Measurements from ENCODE around the gene RAB7A. TPM values are rescaled to one million over a fixed set of nuclear protein-coding genes. Genes with fewer than 3 reads are reported as not detected.
"Not testable (repeated sequence)": the region's sequence is repeated elsewhere in the genome, so short reads cannot be mapped to it uniquely, and the experiment has no call there.

The RAB7A gene
- total RNA-seq, 1 experiment from 2014 or later = 258 TPM

DNA sequence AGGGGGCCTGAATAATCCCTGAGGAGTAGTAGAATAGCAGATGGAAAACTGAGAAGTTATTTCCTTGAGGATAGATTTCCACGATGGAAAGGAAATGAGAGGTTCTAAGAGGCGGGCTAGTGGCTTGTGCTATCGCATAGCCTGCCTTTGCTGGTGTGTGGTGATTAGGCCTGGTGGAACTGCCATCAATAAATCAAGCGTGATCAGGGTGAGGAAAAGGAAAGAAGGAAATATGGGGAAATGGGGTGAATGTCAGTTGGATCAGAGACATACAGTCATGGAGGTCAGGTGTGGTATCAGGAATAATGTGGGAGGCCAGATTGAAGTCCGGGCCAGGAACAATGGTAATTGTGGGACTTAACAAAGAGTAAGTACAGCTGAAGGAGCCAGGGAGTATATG, 104.8 kb downstream of the RAB7A start:
- CTCF ChIA-PET = interaction anchor here (0.7 kb wide), 1 partner anchor 150 kb away, joined by 3 read pairs; no protein-coding TSS in a partner anchor
- H3K9me3 ChIP-seq (ENCODE audit: low read depth, low read length, poor library complexity, severe bottlenecking); H3K27me3 ChIP-seq (replicated peaks; ENCODE audit: insufficient read depth, low read depth, low read length, poor library complexity); H3K4me1 ChIP-seq (ENCODE audit: insufficient read depth, low read length, poor library complexity, severe bottlenecking); H3K27ac ChIP-seq (ENCODE audit: low read depth, low read length, poor library complexity, severe bottlenecking); H3K36me3 ChIP-seq (ENCODE audit: insufficient read depth, low read length, poor library complexity, severe bottlenecking); H3K4me3 ChIP-seq (ENCODE audit: low read depth, low read length, poor library complexity, severe bottlenecking); BruUV-seq (replicated peaks); POLR2A ChIA-PET (ENCODE audit: low non-redundant PET); intact Hi-C loops (cut with micrococcal nuclease; ENCODE audit: unreplicated experiment); DNase-seq (ENCODE audit: low spot score): not testable (repeated sequence)

DNA sequence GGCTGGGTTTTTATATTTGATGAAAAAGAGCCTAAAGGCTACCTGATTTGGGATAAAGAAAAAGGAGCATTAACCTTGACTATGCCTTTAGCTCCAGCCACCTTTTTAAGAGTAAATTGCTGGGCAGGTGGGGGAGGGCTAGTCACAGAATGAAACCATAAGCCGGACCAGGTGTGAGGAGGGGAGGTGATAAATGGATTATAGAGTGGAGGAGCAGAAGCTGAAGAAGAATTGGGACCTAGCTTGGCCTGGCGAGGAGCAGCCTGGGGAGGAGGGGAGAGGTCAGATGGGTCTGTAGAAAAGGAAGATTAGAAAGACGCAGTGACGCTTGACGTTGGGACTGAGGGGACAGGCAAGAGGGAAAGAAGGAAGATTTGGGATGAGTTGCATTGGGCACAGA, 107.0 kb downstream of the RAB7A start:
- BruUV-seq (replicated peaks); H3K27ac ChIP-seq (ENCODE audit: low read depth, low read length, poor library complexity, severe bottlenecking); DNase-seq (ENCODE audit: low spot score); H3K36me3 ChIP-seq (ENCODE audit: insufficient read depth, low read length, poor library complexity, severe bottlenecking); POLR2A ChIA-PET (ENCODE audit: low non-redundant PET); CTCF ChIA-PET; intact Hi-C loops (cut with micrococcal nuclease; ENCODE audit: unreplicated experiment); H3K4me3 ChIP-seq (ENCODE audit: low read depth, low read length, poor library complexity, severe bottlenecking); H3K9me3 ChIP-seq (ENCODE audit: low read depth, low read length, poor library complexity, severe bottlenecking); H3K27me3 ChIP-seq (replicated peaks; ENCODE audit: insufficient read depth, low read depth, low read length, poor library complexity); H3K4me1 ChIP-seq (ENCODE audit: insufficient read depth, low read length, poor library complexity, severe bottlenecking): not testable (repeated sequence)

DNA sequence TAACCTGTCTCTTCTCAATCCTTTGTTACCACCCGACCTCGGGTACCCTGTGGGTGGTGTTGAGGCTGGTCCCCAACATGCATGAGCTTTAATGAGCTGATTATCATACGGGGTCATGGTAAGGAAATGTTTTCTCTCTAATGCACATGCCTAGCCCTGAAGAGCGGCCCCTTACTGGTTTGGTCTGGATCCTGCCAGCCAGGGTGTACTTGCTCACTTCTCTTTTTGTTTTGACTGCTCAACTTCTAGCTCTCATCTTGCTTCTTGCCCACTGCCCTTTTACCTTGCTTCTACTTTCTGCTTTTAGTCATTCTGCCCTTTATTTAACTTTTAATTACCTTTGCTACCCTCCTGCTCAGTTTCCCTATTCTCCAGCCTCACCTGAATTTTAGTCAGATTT, 109.1 kb downstream of the RAB7A start:
- no peak overlapping the region for H3K4me3 ChIP-seq (ENCODE audit: low read depth, low read length, poor library complexity, severe bottlenecking)
- H3K27me3 ChIP-seq (replicated peaks; ENCODE audit: insufficient read depth, low read depth, low read length, poor library complexity) = no peaks in the 10 kb centered on the region
- no peaks in the 10 kb centered on the region for H3K4me1 ChIP-seq (ENCODE audit: insufficient read depth, low read length, poor library complexity, severe bottlenecking)
- no peak overlapping the region for H3K27ac ChIP-seq (ENCODE audit: low read depth, low read length, poor library complexity, severe bottlenecking)
- no TSS peak for BruUV-seq (replicated peaks)
- no peak for DNase-seq (ENCODE audit: low spot score)
- H3K36me3 ChIP-seq (ENCODE audit: insufficient read depth, low read length, poor library complexity, severe bottlenecking) = no peaks in the 10 kb centered on the region
- ChIA-PET CTCF (no interaction called here), POLR2A (ENCODE audit: low non-redundant PET) (no interaction called here)
- H3K9me3 ChIP-seq (ENCODE audit: low read depth, low read length, poor library complexity, severe bottlenecking) = no peaks in the 10 kb centered on the region
- no peak for TF ChIP-seq EZH2 (IDR thresholded peaks at IDR 0.05; ENCODE audit: borderline replicate concordance, low read depth, low read length, poor library complexity, severe bottlenecking)
- TF ChIP-seq, protein P1, sequence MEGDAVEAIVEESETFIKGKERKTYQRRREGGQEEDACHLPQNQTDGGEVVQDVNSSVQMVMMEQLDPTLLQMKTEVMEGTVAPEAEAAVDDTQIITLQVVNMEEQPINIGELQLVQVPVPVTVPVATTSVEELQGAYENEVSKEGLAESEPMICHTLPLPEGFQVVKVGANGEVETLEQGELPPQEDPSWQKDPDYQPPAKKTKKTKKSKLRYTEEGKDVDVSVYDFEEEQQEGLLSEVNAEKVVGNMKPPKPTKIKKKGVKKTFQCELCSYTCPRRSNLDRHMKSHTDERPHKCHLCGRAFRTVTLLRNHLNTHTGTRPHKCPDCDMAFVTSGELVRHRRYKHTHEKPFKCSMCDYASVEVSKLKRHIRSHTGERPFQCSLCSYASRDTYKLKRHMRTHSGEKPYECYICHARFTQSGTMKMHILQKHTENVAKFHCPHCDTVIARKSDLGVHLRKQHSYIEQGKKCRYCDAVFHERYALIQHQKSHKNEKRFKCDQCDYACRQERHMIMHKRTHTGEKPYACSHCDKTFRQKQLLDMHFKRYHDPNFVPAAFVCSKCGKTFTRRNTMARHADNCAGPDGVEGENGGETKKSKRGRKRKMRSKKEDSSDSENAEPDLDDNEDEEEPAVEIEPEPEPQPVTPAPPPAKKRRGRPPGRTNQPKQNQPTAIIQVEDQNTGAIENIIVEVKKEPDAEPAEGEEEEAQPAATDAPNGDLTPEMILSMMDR (conservative IDR thresholded peaks at IDR 0.05; ENCODE audit: low read depth, low read length) = no peak
- intact Hi-C loops (cut with micrococcal nuclease; ENCODE audit: unreplicated experiment) = no loop called here

DNA sequence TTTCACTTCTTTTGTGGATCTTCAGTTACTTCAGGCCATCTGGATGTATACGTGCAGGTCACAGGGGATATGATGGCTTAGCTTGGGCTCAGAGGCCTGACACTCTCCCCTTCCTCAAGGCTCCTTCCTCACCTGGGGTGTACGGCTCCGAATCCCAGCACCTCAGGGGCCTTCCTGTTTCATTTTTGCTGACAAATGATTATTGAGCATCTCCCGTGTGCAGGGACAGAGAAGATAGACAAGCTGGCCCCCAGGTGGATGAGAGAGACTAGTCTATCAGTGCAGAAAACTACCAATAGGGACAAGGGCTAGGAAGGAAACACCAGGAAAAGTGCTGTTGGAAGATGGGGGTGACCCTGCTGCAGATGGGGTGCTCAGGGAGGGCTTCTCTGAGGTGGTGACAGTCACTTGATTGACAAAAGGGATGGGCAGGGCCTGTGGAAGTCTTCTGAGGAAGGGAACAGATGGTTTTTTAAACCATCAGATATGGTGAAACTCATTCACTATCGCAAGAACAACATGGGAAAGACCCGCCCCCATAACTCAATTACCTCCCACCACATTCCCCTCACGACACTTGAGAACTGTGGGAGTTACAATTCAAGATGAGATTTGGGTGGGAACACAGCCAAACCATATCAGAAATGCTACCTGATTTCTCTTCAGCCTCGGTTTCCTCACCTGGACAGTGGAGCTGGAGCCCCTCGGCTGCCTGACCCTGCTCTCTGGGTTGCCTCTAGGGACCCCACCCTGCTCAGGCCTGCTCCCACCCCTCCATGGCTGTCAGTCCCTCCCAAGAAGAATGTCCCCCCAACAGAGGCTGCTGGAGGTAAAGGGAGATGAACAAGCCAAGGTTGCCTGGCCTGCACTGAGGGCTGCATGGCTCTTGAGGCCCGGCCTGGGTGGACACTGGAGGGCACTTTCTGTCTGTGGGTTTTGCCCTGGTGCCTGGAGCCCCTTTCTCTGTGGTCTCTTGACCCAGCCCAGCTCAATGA, 116.2 kb downstream of the RAB7A start:
- DNase-seq (ENCODE audit: low spot score) = no peak
- Histone ChIP-seq H3K27me3 (replicated peaks; ENCODE audit: insufficient read depth, low read depth, low read length, poor library complexity) (no peaks in the 10 kb centered on the region), H3K4me1 (ENCODE audit: insufficient read depth, low read length, poor library complexity, severe bottlenecking) (peaks cover 15% of the 10 kb centered on the region), H3K36me3 (ENCODE audit: insufficient read depth, low read length, poor library complexity, severe bottlenecking) (no peaks in the 10 kb centered on the region), H3K9me3 (ENCODE audit: low read depth, low read length, poor library complexity, severe bottlenecking) (no peaks in the 10 kb centered on the region), H3K27ac (ENCODE audit: low read depth, low read length, poor library complexity, severe bottlenecking) (no peak overlapping the region), H3K4me3 (ENCODE audit: low read depth, low read length, poor library complexity, severe bottlenecking) (no peak overlapping the region)
- ChIA-PET CTCF (no interaction called here), POLR2A (ENCODE audit: low non-redundant PET) (no interaction called here)
- no TSS peak for BruUV-seq (replicated peaks)
- intact Hi-C loops (cut with micrococcal nuclease; ENCODE audit: unreplicated experiment) = no loop called here
- TF ChIP-seq EZH2 (IDR thresholded peaks at IDR 0.05; ENCODE audit: borderline replicate concordance, low read depth, low read length, poor library complexity, severe bottlenecking) = no peak
- TF ChIP-seq, protein P1 (conservative IDR thresholded peaks at IDR 0.05; ENCODE audit: low read depth, low read length) = no peak
